GM23338 (cell line): ENCODE results near the gene ABAT. TPM values are rescaled to one million over a fixed set of nuclear protein-coding genes. Genes with fewer than 3 reads are reported as not detected.
"Not testable (repeated sequence)": the region's sequence is repeated elsewhere in the genome, so short reads cannot be mapped to it uniquely, and the experiment has no call there.

ENCODE experiments used
- ATAC-seq: fragments of 200-7000 bp; cut with Tn5 transposase; 3 replicates; pipeline ENCODE4 v1.9.1; 2020
- DNase-seq: peaks from one replicate; pipeline ENCODE4 v3.0.0-alpha.2; 2015; ENCODE audit warnings: low spot score
- H2AFZ ChIP-seq: fragments of 200-600 bp; sonication (generic); 2 replicates; pipeline ENCODE4 v1.8.0; 2016; ENCODE audit warnings: antibody characterized with exemption, mild to moderate bottlenecking, moderate library complexity
- H3F3A ChIP-seq: fragments of 200-600 bp; sonication (generic); replicated peaks from 2 replicates; pipeline ENCODE4 v1.8.0; 2017; ENCODE audit warnings: antibody characterized with exemption, mixed run types, low read depth
- H3K27ac ChIP-seq: fragments of 200-600 bp; sonication (generic); 2 replicates; pipeline ENCODE4 v1.6.1; 2016; ENCODE audit warnings: low read depth
- H3K27me3 ChIP-seq: fragments of 200-600 bp; sonication (generic); 2 replicates; pipeline ENCODE4 v1.8.0; 2016; ENCODE audit warnings: mild to moderate bottlenecking, mixed run types, moderate library complexity; ENCODE audit not compliant: insufficient read depth
- H3K36me3 ChIP-seq: fragments of 200-600 bp; sonication (generic); 2 replicates; pipeline ENCODE4 v1.8.0; 2016; ENCODE audit warnings: mild to moderate bottlenecking; ENCODE audit not compliant: insufficient read depth
- H3K4me1 ChIP-seq: fragments of 200-600 bp; sonication (generic); 2 replicates; pipeline ENCODE4 v1.8.0; 2016; ENCODE audit warnings: mild to moderate bottlenecking, moderate library complexity; ENCODE audit not compliant: insufficient read depth
- H3K4me2 ChIP-seq: fragments of 200-600 bp; sonication (generic); 2 replicates; pipeline ENCODE4 v1.7.1; 2017; ENCODE audit warnings: mixed run types
- H3K4me3 ChIP-seq: fragments of 200-600 bp; sonication (generic); 2 replicates; pipeline ENCODE4 v1.6.1; 2016; ENCODE audit warnings: mixed run types
- H3K79me2 ChIP-seq: fragments of 200-600 bp; sonication (generic); replicated peaks from 2 replicates; pipeline ENCODE4 v1.8.0; 2017; ENCODE audit warnings: mild to moderate bottlenecking; ENCODE audit not compliant: insufficient read depth
- H3K9me2 ChIP-seq: fragments of 200-600 bp; sonication (generic); 2 replicates; pipeline ENCODE4 v1.8.0; 2017; ENCODE audit not compliant: insufficient read depth
- H4K20me1 ChIP-seq: fragments of 200-600 bp; sonication (generic); replicated peaks from 2 replicates; pipeline ENCODE4 v1.8.0; 2017; ENCODE audit warnings: mild to moderate bottlenecking; ENCODE audit not compliant: insufficient read depth
- H3K27ac Mint-ChIP-seq: 2 replicates; pipeline ENCODE4 v1.8.0; 2020; ENCODE audit warnings: inconsistent platforms, mild to moderate bottlenecking, moderate library complexity, mixed read lengths
- H3K27me3 Mint-ChIP-seq: 3 replicates; pipeline ENCODE4 v1.8.0; 2022; ENCODE audit warnings: low read depth, mild to moderate bottlenecking, moderate library complexity, mixed read lengths, inconsistent platforms; ENCODE audit not compliant: insufficient read depth, poor library complexity
- H3K36me3 Mint-ChIP-seq: 3 replicates; pipeline ENCODE4 v1.8.0; 2021; ENCODE audit warnings: low read depth, mild to moderate bottlenecking, inconsistent platforms, moderate library complexity, mixed read lengths
- H3K4me1 Mint-ChIP-seq: 3 replicates; pipeline ENCODE4 v1.8.0; 2020; ENCODE audit warnings: mild to moderate bottlenecking, inconsistent platforms, mixed read lengths
- H3K4me3 Mint-ChIP-seq: 3 replicates; pipeline ENCODE4 v1.8.0; 2021; ENCODE audit warnings: moderate library complexity, mild to moderate bottlenecking, inconsistent platforms, mixed read lengths
- H3K9me3 Mint-ChIP-seq: 3 replicates; pipeline ENCODE4 v1.8.0; 2020; ENCODE audit warnings: moderate library complexity, mild to moderate bottlenecking, inconsistent platforms, mixed read lengths
- CREB1 ChIP-seq: fragments of 250-450 bp; sonication (Bioruptor Pico); IDR thresholded peaks from 2 replicates; pipeline ENCODE4 v1.5.0; 2020; ENCODE audit warnings: low read depth, mild to moderate bottlenecking, moderate library complexity
- EZH2 ChIP-seq: fragments of 200-600 bp; sonication (generic); IDR thresholded peaks from one replicate; pipeline ENCODE4 v1.8.0; 2017; ENCODE audit warnings: antibody characterized with exemption, mild to moderate bottlenecking, low read depth; ENCODE audit not compliant: unreplicated experiment
- EZH2phosphoT487 ChIP-seq: fragments of 200-600 bp; sonication (generic); IDR thresholded peaks from one replicate; pipeline ENCODE4 v1.8.1; 2018; ENCODE audit warnings: antibody characterized with exemption; ENCODE audit not compliant: unreplicated experiment
- JUNB ChIP-seq: IDR thresholded peaks from one replicate; pipeline ENCODE4 v1.6.1; 2016; ENCODE audit warnings: antibody characterized with exemption; ENCODE audit not compliant: unreplicated experiment
- NANOG ChIP-seq: IDR thresholded peaks from 2 replicates; pipeline ENCODE4 v1.6.1; 2016; ENCODE audit warnings: antibody characterized with exemption, borderline replicate concordance
- POLR2AphosphoS5 ChIP-seq: IDR thresholded peaks from 2 replicates; pipeline ENCODE4 v1.6.1; 2016; ENCODE audit warnings: antibody characterized with exemption, low read depth
- STAT1 ChIP-seq: IDR thresholded peaks from one replicate; pipeline ENCODE4 v1.6.1; 2016; ENCODE audit warnings: antibody characterized with exemption; ENCODE audit not compliant: unreplicated experiment
- ZNF114 ChIP-seq: fragments of 250-450 bp; sonication (Bioruptor Pico); IDR thresholded peaks from 2 replicates; pipeline ENCODE4 v1.5.0; 2020; ENCODE audit warnings: mild to moderate bottlenecking, moderate library complexity
- ZNF331 ChIP-seq: fragments of 250-450 bp; sonication (Bioruptor Pico); IDR thresholded peaks from 2 replicates; pipeline ENCODE4 v1.5.0; 2020; ENCODE audit warnings: low read depth, mild to moderate bottlenecking, moderate library complexity
- polyA plus RNA-seq: library from polyadenylated mRNA; unstranded; fragments of >200 nt; fragmentation: Nextera tagmentation; extraction: Ambion mirVana; gene quantifications from 2 replicates; pipeline ENCODE4 v1.2.1, GENCODE V29; 2016
- total RNA-seq: library from RNA; depleted of rRNA; stranded (reverse); fragments of >200 nt; shearing (Covaris generic); gene quantifications from 2 replicates; pipeline ENCODE4 v1.2.3, GENCODE V29; 2014
- TF ChIP-seq, protein P1 (sequence below): fragments of 250-450 bp; sonication (Bioruptor Pico); IDR thresholded peaks from 2 replicates; pipeline ENCODE4 v1.5.0; 2020; ENCODE audit warnings: mild to moderate bottlenecking, moderate library complexity
- TF ChIP-seq, protein P2 (sequence below), 2 experiments: fragments of 200-600 bp in 1 of 2; sonication (generic) in 1 of 2; conservative IDR thresholded peaks; 2 replicates each; pipeline versions ENCODE4 v1.5.1 to v1.6.1; 2016 to 2017; ENCODE audit warnings: antibody characterized with exemption in 2 of 2, low read depth in 2 of 2, mild to moderate bottlenecking in 2 of 2, moderate library complexity in 1 of 2

ABAT gene
- total and polyA plus RNA-seq, 2 experiments from 2014 or later: 4.4 to 8.8 TPM

DNA sequence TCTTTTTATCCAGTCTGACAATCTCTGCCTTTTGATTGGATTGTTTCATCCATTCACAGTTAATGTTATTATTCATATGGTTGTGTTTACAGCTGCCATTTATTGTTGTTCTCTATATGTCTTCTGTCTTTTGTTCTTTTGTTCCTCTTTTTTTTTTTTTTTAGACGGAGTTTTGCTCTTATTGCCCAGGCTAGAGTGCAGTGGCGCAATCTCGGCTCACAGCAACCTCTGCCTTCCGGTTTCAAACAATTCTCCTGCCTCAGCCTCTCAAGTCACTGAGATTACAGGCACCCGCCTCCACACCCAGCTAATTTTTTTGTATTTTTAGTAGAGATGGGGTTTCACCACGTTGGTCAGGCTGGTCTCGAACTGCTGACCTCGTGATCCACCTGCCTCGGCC, 74.5 kb downstream of the ABAT start:
- not testable (repeated sequence) for H2AFZ ChIP-seq, DNase-seq, H3F3A ChIP-seq, H4K20me1 ChIP-seq, H3K27me3 ChIP-seq, H3K4me3 Mint-ChIP-seq, ATAC-seq, H3K4me1 ChIP-seq, H3K9me2 ChIP-seq, H3K27me3 Mint-ChIP-seq, H3K4me3 ChIP-seq, H3K36me3 ChIP-seq, H3K9me3 Mint-ChIP-seq, H3K27ac Mint-ChIP-seq, H3K27ac ChIP-seq, H3K79me2 ChIP-seq, H3K36me3 Mint-ChIP-seq, H3K4me2 ChIP-seq, H3K4me1 Mint-ChIP-seq

DNA sequence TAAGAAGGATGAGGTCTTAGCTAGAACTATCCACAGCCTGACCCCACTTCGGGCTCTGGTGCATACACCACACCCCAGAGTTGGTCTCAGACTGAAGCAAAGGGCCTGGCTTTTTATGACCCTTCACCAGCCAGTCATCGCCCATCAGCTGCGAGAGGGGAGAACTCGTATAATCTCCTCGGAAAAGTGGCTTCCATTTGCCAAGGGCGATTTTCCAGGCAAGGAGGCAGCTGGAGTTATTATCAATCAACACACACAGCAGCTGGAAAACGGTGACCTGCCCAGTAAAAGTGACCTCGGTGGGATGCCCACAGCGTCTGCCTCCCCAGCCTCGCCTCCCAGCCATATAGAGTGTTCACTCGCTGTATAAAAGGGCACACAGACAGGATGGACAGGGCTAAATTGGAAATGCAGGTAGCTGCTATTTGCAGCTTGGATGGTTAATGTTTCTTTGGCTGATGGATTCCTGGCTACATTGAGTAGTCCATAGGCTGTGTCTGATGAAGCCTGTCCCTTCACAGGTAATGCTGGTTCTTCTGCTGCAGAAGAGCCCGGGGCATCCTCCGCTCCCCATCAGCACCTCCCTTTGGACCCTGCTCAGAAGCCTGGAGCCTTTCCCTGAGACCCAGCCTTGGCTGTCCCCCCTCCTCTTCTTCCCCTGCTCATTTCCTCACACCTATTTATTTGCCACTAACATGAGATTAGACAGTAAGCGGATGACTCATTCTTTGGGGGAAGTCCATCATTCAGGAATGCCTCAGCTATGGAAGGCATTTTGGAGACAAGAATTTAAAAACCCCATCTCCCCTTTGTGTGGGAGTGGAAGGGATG, 77.3 kb downstream of the ABAT start:
- Mint-ChIP-seq H3K27ac (no peak overlapping the region), H3K4me1 (no peaks in the 10 kb centered on the region), H3K9me3 (no peaks in the 10 kb centered on the region), H3K36me3 (no peaks in the 10 kb centered on the region), H3K4me3 (no peak overlapping the region), H3K27me3 (no peaks in the 10 kb centered on the region)
- Histone ChIP-seq H3K4me3 (no peak overlapping the region), H3K4me2 (no peak overlapping the region), H3K9me2 (no peaks in the 10 kb centered on the region), H2AFZ (no peak overlapping the region), H3K4me1 (no peaks in the 10 kb centered on the region), H4K20me1 (no peaks in the 10 kb centered on the region), H3K27me3 (no peaks in the 10 kb centered on the region), H3K36me3 (no peaks in the 10 kb centered on the region), H3K79me2 (no peaks in the 10 kb centered on the region), H3F3A (no peaks in the 10 kb centered on the region), H3K27ac (no peak overlapping the region)
- ATAC-seq (no peak), DNase-seq (peak; percentile 32)
- TF ChIP-seq NANOG (no peak), ZNF114 (CRISPR knock-in tag) (no peak), EZH2phosphoT487 (no peak), ZNF331 (no peak), EZH2 (no peak), JUNB (no peak), POLR2AphosphoS5 (no peak), STAT1 (no peak), CREB1 (no peak)
- TF ChIP-seq, protein P1, sequence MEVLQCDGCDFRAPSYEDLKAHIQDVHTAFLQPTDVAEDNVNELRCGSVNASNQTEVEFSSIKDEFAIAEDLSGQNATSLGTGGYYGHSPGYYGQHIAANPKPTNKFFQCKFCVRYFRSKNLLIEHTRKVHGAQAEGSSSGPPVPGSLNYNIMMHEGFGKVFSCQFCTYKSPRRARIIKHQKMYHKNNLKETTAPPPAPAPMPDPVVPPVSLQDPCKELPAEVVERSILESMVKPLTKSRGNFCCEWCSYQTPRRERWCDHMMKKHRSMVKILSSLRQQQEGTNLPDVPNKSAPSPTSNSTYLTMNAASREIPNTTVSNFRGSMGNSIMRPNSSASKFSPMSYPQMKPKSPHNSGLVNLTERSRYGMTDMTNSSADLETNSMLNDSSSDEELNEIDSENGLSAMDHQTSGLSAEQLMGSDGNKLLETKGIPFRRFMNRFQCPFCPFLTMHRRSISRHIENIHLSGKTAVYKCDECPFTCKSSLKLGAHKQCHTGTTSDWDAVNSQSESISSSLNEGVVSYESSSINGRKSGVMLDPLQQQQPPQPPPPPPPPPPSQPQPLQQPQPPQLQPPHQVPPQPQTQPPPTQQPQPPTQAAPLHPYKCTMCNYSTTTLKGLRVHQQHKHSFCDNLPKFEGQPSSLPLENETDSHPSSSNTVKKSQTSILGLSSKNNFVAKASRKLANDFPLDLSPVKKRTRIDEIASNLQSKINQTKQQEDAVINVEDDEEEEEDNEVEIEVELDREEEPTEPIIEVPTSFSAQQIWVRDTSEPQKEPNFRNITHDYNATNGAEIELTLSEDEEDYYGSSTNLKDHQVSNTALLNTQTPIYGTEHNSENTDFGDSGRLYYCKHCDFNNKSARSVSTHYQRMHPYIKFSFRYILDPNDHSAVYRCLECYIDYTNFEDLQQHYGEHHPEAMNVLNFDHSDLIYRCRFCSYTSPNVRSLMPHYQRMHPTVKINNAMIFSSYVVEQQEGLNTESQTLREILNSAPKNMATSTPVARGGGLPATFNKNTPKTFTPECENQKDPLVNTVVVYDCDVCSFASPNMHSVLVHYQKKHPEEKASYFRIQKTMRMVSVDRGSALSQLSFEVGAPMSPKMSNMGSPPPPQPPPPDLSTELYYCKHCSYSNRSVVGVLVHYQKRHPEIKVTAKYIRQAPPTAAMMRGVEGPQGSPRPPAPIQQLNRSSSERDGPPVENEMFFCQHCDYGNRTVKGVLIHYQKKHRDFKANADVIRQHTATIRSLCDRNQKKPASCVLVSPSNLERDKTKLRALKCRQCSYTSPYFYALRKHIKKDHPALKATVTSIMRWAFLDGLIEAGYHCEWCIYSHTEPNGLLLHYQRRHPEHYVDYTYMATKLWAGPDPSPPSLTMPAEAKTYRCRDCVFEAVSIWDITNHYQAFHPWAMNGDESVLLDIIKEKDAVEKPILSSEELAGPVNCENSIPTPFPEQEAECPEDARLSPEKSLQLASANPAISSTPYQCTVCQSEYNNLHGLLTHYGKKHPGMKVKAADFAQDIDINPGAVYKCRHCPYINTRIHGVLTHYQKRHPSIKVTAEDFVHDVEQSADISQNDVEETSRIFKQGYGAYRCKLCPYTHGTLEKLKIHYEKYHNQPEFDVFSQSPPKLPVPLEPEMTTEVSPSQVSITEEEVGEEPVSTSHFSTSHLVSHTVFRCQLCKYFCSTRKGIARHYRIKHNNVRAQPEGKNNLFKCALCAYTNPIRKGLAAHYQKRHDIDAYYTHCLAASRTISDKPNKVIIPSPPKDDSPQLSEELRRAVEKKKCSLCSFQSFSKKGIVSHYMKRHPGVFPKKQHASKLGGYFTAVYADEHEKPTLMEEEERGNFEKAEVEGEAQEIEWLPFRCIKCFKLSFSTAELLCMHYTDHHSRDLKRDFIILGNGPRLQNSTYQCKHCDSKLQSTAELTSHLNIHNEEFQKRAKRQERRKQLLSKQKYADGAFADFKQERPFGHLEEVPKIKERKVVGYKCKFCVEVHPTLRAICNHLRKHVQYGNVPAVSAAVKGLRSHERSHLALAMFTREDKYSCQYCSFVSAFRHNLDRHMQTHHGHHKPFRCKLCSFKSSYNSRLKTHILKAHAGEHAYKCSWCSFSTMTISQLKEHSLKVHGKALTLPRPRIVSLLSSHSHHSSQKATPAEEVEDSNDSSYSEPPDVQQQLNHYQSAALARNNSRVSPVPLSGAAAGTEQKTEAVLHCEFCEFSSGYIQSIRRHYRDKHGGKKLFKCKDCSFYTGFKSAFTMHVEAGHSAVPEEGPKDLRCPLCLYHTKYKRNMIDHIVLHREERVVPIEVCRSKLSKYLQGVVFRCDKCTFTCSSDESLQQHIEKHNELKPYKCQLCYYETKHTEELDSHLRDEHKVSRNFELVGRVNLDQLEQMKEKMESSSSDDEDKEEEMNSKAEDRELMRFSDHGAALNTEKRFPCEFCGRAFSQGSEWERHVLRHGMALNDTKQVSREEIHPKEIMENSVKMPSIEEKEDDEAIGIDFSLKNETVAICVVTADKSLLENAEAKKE (CRISPR knock-in tag): no peak
- TF ChIP-seq, protein P2, sequence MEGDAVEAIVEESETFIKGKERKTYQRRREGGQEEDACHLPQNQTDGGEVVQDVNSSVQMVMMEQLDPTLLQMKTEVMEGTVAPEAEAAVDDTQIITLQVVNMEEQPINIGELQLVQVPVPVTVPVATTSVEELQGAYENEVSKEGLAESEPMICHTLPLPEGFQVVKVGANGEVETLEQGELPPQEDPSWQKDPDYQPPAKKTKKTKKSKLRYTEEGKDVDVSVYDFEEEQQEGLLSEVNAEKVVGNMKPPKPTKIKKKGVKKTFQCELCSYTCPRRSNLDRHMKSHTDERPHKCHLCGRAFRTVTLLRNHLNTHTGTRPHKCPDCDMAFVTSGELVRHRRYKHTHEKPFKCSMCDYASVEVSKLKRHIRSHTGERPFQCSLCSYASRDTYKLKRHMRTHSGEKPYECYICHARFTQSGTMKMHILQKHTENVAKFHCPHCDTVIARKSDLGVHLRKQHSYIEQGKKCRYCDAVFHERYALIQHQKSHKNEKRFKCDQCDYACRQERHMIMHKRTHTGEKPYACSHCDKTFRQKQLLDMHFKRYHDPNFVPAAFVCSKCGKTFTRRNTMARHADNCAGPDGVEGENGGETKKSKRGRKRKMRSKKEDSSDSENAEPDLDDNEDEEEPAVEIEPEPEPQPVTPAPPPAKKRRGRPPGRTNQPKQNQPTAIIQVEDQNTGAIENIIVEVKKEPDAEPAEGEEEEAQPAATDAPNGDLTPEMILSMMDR (conservative IDR thresholded peaks at IDR 0.05; ENCODE audit: low read depth in 2 of 2): no peak
